Testis (tissue), 3 donors: ENCODE results near the gene RARA. TPM values are rescaled to one million over a fixed set of nuclear protein-coding genes. Genes with fewer than 3 reads are reported as not detected.

ENCODE experiments used
- DNase-seq: peaks from one replicate; pipeline ENCODE4 v3.0.0-alpha.2; 2019
- H3K27ac ChIP-seq, 2 donors: fragments of 200-600 bp; sonication (generic); one replicate each; pipeline ENCODE4 v1.5.1; 2019
- H3K27me3 ChIP-seq: fragments of 200-600 bp; sonication (generic); one replicate; pipeline ENCODE4 v1.5.1; 2019
- H3K36me3 ChIP-seq: fragments of 200-600 bp; sonication (generic); one replicate; pipeline ENCODE4 v1.5.1; 2017; ENCODE audit warnings: low read depth; ENCODE audit errors: missing control alignments
- H3K4me1 ChIP-seq: fragments of 200-600 bp; sonication (generic); one replicate; pipeline ENCODE4 v1.5.1; 2019
- H3K4me3 ChIP-seq, 2 donors: fragments of 200-600 bp; sonication (generic); one replicate each; pipeline ENCODE4 v1.5.1; 2017 to 2019
- H3K9me3 ChIP-seq: fragments of 200-600 bp; sonication (generic); one replicate; pipeline ENCODE4 v1.5.1; 2017
- POLR2A ChIP-seq: fragments of 450-650 bp; IDR thresholded peaks from one replicate; pipeline ENCODE4 v1.6.1; 2017; ENCODE audit warnings: antibody characterized with exemption, mild to moderate bottlenecking, moderate library complexity
- WGBS, 2 donors: methylation state at CpG; one replicate each; pipeline ENCODE4 v1.1.5; 2018; 5-methylcytosine and 5-hydroxymethylcytosine counted together
- intact Hi-C: fragments of 100-400 bp; cut with DNase I; formaldehyde crosslinking; loops from one replicate; pipeline ENCODE4 v1.15.1; 2023; ENCODE audit warnings: low total_unique reads
- polyA plus RNA-seq: library from polyadenylated mRNA; stranded (reverse); fragments of 350-450 nt; fragmentation: Illumina TruSeq; extraction: RNeasy Lipid Tissue Mini Kit (QIAGEN cat#74804); gene quantifications from one replicate; pipeline ENCODE4 v1.2.3, GENCODE V29; 2014; ENCODE audit warnings: low read depth, low replicate concordance; ENCODE audit not compliant: insufficient read depth
- total RNA-seq, 2 donors: library from RNA; depleted of rRNA; stranded (reverse); fragments of >200 nt; gene quantifications; one replicate each; pipeline ENCODE4 v1.2.3, GENCODE V29; 2016
- TF ChIP-seq, protein P1 (sequence below), 3 experiments: fragments of 450-650 bp in 2 of 3; fragments of 200-600 bp in 1 of 3; sonication (generic) in 1 of 3; IDR thresholded peaks; one replicate each; pipeline ENCODE4 v1.5.1; 2016 to 2019; ENCODE audit warnings: antibody characterized with exemption in 3 of 3, mild to moderate bottlenecking in 2 of 3, moderate library complexity in 1 of 3

Gene RARA
- total and polyA plus RNA-seq, 3 donors from 2014 or later: 49.8 to 66.0 (median 65.5) TPM

DNA sequence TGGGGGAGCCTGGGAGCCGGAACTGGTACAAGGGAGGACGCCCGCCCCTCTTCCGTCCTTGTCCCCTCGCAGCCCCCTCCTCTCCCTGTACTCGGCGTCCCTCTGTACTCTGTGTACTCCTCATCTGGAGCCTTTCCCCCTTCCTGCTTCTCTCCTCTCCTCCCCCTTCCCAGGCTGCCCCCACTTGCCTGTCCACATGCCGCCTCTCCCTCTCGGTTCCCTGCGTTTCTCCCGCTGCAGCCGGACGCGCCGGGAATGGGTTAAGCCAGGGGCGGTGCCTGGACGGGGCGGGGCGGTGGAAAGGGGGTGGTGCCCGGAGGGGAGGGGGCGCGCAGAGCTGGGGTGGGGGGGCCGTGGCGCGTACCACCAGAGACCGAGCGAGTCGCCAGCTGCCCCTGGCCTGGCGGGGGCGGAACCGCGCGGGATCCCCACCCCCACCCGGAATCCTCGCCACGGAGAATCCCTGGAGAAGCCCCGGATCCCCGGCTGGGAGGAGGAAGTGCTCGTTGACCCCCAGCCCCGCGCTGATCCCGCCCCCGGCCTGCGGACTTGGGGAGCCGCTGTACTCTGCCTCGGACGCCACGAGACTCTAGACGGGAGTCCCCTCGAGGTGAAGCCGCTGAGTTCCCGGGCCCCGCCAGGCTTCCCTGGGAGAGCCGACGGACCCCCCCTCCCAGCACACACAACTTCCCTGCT, 33.0 kb downstream of the RARA start:
- Histone ChIP-seq H3K4me1 (peaks cover 80% of the 10 kb centered on the region), H3K4me3 (peak overlapping the region; percentile 74 to 83), H3K9me3 (no peaks in the 10 kb centered on the region), H3K36me3 (no peaks in the 10 kb centered on the region), H3K27ac (peak overlapping the region; percentile 83 to 97), H3K27me3 (no peaks in the 10 kb centered on the region)
- intact Hi-C loops: no loop called here
- 0% methylated on average over 17 to 36 of the region's 55 CpGs for WGBS, 2 donors
- TF ChIP-seq, protein P1, sequence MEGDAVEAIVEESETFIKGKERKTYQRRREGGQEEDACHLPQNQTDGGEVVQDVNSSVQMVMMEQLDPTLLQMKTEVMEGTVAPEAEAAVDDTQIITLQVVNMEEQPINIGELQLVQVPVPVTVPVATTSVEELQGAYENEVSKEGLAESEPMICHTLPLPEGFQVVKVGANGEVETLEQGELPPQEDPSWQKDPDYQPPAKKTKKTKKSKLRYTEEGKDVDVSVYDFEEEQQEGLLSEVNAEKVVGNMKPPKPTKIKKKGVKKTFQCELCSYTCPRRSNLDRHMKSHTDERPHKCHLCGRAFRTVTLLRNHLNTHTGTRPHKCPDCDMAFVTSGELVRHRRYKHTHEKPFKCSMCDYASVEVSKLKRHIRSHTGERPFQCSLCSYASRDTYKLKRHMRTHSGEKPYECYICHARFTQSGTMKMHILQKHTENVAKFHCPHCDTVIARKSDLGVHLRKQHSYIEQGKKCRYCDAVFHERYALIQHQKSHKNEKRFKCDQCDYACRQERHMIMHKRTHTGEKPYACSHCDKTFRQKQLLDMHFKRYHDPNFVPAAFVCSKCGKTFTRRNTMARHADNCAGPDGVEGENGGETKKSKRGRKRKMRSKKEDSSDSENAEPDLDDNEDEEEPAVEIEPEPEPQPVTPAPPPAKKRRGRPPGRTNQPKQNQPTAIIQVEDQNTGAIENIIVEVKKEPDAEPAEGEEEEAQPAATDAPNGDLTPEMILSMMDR (IDR thresholded peaks at IDR 0.05): no peak
- TF ChIP-seq POLR2A: no peak
- peak; percentile 84 for DNase-seq

DNA sequence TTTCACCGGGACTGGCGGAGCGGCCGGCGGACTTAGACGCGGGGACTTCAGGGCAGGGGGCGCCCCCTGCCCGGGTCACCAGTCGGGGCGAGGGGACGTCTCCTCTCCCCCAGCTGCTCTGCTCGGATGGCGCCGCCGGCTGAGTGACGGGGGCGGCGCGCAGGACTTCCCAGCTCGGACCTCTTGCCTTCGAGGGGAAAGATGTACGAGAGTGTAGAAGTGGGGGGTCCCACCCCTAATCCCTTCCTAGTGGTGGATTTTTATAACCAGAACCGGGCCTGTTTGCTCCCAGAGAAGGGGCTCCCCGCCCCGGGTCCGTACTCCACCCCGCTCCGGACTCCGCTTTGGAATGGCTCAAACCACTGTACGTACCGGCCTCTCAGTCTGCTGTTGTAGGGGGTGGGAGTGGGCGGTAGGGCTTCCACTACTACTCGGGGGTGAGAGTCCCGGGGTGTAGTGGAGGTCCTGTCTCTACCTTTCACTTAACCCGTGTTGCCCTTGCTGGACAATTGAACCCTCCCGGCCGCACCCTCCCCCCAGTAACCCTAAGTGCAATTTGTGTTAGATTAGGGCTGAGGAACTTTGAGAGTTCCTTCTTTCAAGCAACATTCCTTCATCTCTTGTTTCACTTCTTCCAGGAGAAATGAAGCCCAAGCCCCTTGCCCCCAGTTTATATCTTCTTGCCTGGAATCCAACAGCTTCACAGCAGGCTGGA, 33.7 kb downstream of the RARA start:
- intact Hi-C loops: no loop called here
- Histone ChIP-seq H3K36me3 (no peaks in the 10 kb centered on the region), H3K27ac (peak overlapping the region; percentile 83 to 97), H3K27me3 (no peaks in the 10 kb centered on the region), H3K4me3 (peak overlapping the region; percentile 74 to 83), H3K9me3 (no peaks in the 10 kb centered on the region), H3K4me1 (peaks cover 80% of the 10 kb centered on the region)
- TF ChIP-seq, protein P1 (IDR thresholded peaks at IDR 0.05): no peak
- TF ChIP-seq POLR2A: no peak
- DNase-seq: no peak
- 3 to 4% methylated on average over 11 to 38 of the region's 38 CpGs for WGBS, 2 donors

DNA sequence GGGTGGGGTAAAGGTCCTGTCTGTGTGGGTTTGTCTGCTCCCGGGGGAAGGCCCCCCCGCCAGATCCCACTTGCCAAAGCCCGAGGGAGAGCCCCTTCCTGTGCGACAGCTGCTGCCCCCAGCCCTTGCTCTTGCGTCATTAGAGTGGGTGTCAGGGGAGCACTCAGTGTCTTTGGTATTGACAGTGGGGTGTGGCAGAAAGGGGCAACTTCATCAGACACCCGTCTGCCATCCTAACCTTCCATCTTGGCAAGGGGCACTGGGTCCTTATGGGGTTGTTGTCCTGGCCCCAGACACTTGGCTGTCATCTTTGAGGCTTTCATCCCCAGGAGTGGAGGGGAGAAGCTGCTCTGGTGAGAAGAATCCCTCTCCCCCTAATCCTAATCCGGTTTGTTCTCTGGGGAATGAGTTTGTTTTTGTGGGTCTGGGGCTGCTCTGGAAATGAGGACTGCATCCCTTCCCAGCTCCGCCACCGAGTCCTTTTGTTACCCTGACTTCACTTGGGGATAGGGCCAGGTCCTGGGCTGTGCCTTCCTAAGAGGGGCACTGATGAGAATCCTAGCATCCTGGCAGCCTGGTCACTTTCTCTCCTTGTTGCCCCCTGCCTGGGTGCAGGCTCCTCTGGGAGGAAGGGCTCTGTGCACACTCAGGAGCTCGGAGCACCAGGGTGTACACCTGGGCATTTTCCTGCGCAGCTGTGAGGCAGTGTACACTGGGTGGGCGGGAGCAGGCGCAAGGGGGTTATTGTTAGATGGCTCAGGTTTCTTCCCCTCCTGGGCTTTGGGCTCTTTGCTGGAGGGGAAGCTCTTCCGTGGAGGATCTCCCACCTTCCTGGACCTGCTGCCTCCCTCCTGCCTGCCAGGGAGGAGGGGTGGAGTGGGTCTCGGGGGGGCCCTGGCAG, 34.5 kb downstream of the RARA start:
- intact Hi-C loops: no loop called here
- H3K27me3 ChIP-seq: no peaks in the 10 kb centered on the region
- H3K9me3 ChIP-seq: no peaks in the 10 kb centered on the region
- DNase-seq: no peak
- TF ChIP-seq, protein P1 (IDR thresholded peaks at IDR 0.05): no peak
- TF ChIP-seq POLR2A: no peak
- peaks cover 80% of the 10 kb centered on the region for H3K4me1 ChIP-seq
- no peaks in the 10 kb centered on the region for H3K36me3 ChIP-seq
- 23 to 34% methylated on average over 10 to 15 of the region's 15 CpGs for WGBS, 2 donors
- peak overlapping the region; percentile 74 to 83 for H3K4me3 ChIP-seq
- H3K27ac ChIP-seq: peak overlapping the region; percentile 83 to 97

DNA sequence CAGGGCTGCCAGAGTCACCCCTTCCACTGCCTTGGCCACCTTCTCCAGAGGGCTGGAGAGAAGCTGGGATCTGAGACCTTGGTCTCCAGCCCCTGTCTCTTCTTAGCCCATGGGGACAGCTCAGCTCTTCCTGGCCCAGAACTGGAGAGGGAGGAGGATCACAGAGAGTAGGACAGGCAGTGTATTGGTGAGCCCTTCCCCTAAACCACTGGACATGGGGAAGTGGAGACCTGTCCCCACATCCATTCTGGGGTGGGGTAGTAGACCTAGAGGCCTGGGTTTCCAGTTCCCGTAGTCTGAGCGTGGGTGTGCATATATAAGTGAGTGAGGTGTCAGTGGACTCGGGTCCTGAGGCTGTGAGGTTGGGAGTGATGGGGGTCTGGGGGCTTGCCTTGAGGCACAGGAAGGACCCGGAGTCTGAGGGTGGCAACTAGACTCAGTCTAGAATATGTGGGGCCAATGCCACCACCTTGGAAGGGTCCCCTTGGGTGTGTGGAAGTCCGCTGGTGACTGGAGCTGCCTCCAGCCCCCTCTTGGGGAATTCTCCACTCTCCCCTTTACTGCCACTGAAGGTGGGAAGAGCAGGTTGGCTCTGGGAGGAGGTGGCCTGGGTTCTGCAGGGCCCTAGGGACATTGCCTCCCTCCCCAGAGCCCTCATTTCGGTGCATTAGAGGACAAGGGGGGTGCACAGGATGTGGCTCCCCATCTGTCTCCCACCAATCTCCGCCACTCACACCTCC, 35.6 kb downstream of the RARA start:
- TF ChIP-seq, protein P1 (IDR thresholded peaks at IDR 0.05): no peak
- no peak for TF ChIP-seq POLR2A

More for the DNA sequence above, 35.6 kb downstream of the RARA start:
- peak overlapping the region; percentile 83 to 97 for H3K27ac ChIP-seq
- peak overlapping the region; percentile 44 to 74 for H3K4me3 ChIP-seq
- H3K27me3 ChIP-seq: no peaks in the 10 kb centered on the region
- H3K36me3 ChIP-seq: no peaks in the 10 kb centered on the region
- no peaks in the 10 kb centered on the region for H3K9me3 ChIP-seq
- WGBS, 2 donors: 35 to 51% methylated on average over 4 to 7 of the region's 7 CpGs
- peaks cover 79% of the 10 kb centered on the region for H3K4me1 ChIP-seq
- DNase-seq: no peak
- intact Hi-C loops: no loop called here
